Mammary epithelial cell (primary cell): ENCODE data around the gene DAPP1.

Source experiments
- CTCF ChIP-seq, 2 donors: IDR thresholded peaks in 1 of 2; conservative IDR thresholded peaks in 1 of 2; 2 replicates each; pipeline ENCODE4 v1.5.1; 2011 to 2012; ENCODE audit warnings: inconsistent platforms in 2 of 2, low read length in 2 of 2, mild to moderate bottlenecking in 2 of 2, control low read depth in 1 of 2, low read depth in 1 of 2; ENCODE audit not compliant: insufficient read depth in 1 of 2; ENCODE audit errors: extremely low read depth in 1 of 2
- EZH2 ChIP-seq: IDR thresholded peaks from 2 replicates; pipeline ENCODE4 v1.6.1; 2012; ENCODE audit warnings: low read length, inconsistent platforms, borderline replicate concordance

GRCh38 chr4:99832758-99833157 lies 16.1 kb downstream of the DAPP1 start:
- TF ChIP-seq CTCF (conservative IDR thresholded peaks at IDR 0.05 in 1 of 2, IDR thresholded peaks at IDR 0.05 in 1 of 2; ENCODE audit: extremely low read depth in 1 of 2, insufficient read depth in 1 of 2, low read depth in 1 of 2, low read length in 2 of 2) (no peak), EZH2 (no peak)
